Loucy (cell line): Measurements from ENCODE around the gene C11orf42.

ENCODE experiments used
- CTCF ChIP-seq: fragments of 200-600 bp; sonication (generic); conservative IDR thresholded peaks from 2 replicates; pipeline ENCODE4 v1.5.1; 2014; ENCODE audit warnings: mild to moderate bottlenecking, antibody characterized with exemption, low read length
- EZH2phosphoT487 ChIP-seq: fragments of 200-600 bp; IDR thresholded peaks from 2 replicates; pipeline ENCODE4 v1.6.1; 2018; ENCODE audit warnings: antibody characterized with exemption, mild to moderate bottlenecking, moderate library complexity, borderline replicate concordance

GRCh38 chr11:6223854-6224253, 18.5 kb downstream of the C11orf42 start:
- TF ChIP-seq CTCF = no peak
- no peak for TF ChIP-seq EZH2phosphoT487
